Kidney (tissue), 14 donors: Measurements from ENCODE around the gene WDR91. TPM values are rescaled to one million over a fixed set of nuclear protein-coding genes. Genes with fewer than 3 reads are reported as not detected.
"Not testable (repeated sequence)": the region's sequence is repeated elsewhere in the genome, so short reads cannot be mapped to it uniquely, and the experiment has no call there.

Experiments
- DNase-seq, 5 donors: peaks; one replicate each; pipeline ENCODE4 v3.0.0-alpha.2; 2013 to 2020
- FAIRE-seq: peaks from 2 replicates; lab custom pipeline; 2012; peaks lifted over from hg19 to GRCh38; lab: Jason Lieb, UNC
- H3K27ac ChIP-seq, 2 donors: one replicate each; pipeline ENCODE4 v1.7.0; 2013; ENCODE audit warnings: low read depth in 2 of 2, low read length in 2 of 2, inconsistent platforms in 1 of 2
- H3K27me3 ChIP-seq: one replicate; pipeline ENCODE4 v1.7.1; 2013; ENCODE audit warnings: low read length, inconsistent platforms; ENCODE audit not compliant: control insufficient read depth, insufficient read depth
- H3K36me3 ChIP-seq, 3 donors: one replicate each; pipeline versions ENCODE4 v1.7.0 to v1.7.1; 2013; ENCODE audit warnings: low read length in 3 of 3, control low read depth in 1 of 3, inconsistent platforms in 1 of 3; ENCODE audit not compliant: insufficient read depth in 3 of 3, control insufficient read depth in 2 of 3
- H3K4me1 ChIP-seq, 3 donors: one replicate each; pipeline versions ENCODE4 v1.7.0 to v1.7.1; 2013; ENCODE audit warnings: low read length in 3 of 3, inconsistent platforms in 1 of 3, low read depth in 1 of 3; ENCODE audit not compliant: control insufficient read depth in 2 of 3, insufficient read depth in 2 of 3
- H3K4me3 ChIP-seq, 3 donors: one replicate each; pipeline versions ENCODE4 v1.7.0 to v1.8.1; 2013; ENCODE audit warnings: low read length in 3 of 3, control low read depth in 1 of 3, inconsistent platforms in 1 of 3
- H3K9ac ChIP-seq, 3 donors: one replicate each; pipeline versions ENCODE4 v1.7.0 to v1.7.1; 2013; ENCODE audit warnings: low read length in 3 of 3, control low read depth in 1 of 3, inconsistent platforms in 1 of 3
- H3K9me3 ChIP-seq, 3 donors: one replicate each; pipeline versions ENCODE4 v1.7.0 to v1.7.1; 2013; ENCODE audit warnings: low read length in 3 of 3, control low read depth in 1 of 3, inconsistent platforms in 1 of 3; ENCODE audit not compliant: control insufficient read depth in 2 of 3, insufficient read depth in 1 of 3
- intact Hi-C: fragments of 100-400 bp; cut with DNase I; formaldehyde crosslinking; loops from one replicate; pipeline ENCODE4 v1.11.1; 2022
- polyA plus RNA-seq: library from polyadenylated mRNA; stranded (reverse); fragments of 350-450 nt; fragmentation: Illumina TruSeq; extraction: RNeasy Lipid Tissue Mini Kit (QIAGEN cat#74804); gene quantifications from one replicate; pipeline ENCODE4 v1.2.3, GENCODE V29; 2014; ENCODE audit warnings: low read depth, low replicate concordance; ENCODE audit not compliant: insufficient read depth
- total RNA-seq: library from RNA; stranded (reverse); fragmentation: NEBNext Ultra II Directional; extraction: Animal tissue kit (Norgen Biotek cat#: 25700); gene quantifications from one replicate; pipeline ENCODE4 v1.2.1, GENCODE V29; 2021
- TF ChIP-seq, protein P1 (sequence below): IDR thresholded peaks from 3 replicates; pipeline ENCODE4 v1.5.1; 2012; ENCODE audit warnings: mild to moderate bottlenecking, moderate library complexity, borderline replicate concordance; ENCODE audit not compliant: insufficient read depth; ENCODE audit errors: extremely low read depth
- donor health status: control.
- donor health status: control.
- donor health status: control.
- donor health status: control.
- donor health status: control.
- donor health status: DM: yes; HTN: yes; CAD: no.
- donor health status: Normal renal cell carcinoma (clear cell type).

Gene WDR91
- total and polyA plus RNA-seq, 2 donors from 2014 or later, result 27.8 to 73.9 TPM

DNA sequence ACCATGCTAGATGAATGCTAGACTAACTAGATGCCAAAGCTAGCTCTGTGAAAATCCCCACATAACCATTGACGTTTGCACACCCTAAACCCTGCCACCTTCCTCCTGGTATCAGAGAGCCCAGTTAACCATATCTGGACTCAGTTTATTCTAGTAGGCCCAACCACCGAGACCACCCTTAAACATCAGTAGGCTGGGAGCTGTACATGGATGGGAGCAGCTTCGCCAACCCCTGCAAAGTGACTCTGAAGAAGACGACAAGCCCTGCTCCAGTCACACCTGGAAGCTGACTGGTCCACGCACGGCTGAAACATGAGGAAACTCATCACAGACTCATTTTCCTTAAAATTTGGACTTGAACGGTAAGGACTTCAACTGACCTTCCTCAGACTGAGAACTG, 36.4 kb downstream of the WDR91 start:
- no peak for DNase-seq
- intact Hi-C loops, result no loop called here
- TF ChIP-seq, protein P1, sequence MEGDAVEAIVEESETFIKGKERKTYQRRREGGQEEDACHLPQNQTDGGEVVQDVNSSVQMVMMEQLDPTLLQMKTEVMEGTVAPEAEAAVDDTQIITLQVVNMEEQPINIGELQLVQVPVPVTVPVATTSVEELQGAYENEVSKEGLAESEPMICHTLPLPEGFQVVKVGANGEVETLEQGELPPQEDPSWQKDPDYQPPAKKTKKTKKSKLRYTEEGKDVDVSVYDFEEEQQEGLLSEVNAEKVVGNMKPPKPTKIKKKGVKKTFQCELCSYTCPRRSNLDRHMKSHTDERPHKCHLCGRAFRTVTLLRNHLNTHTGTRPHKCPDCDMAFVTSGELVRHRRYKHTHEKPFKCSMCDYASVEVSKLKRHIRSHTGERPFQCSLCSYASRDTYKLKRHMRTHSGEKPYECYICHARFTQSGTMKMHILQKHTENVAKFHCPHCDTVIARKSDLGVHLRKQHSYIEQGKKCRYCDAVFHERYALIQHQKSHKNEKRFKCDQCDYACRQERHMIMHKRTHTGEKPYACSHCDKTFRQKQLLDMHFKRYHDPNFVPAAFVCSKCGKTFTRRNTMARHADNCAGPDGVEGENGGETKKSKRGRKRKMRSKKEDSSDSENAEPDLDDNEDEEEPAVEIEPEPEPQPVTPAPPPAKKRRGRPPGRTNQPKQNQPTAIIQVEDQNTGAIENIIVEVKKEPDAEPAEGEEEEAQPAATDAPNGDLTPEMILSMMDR, result no peak
- Histone ChIP-seq H3K27ac (no peak overlapping the region), H3K27me3 (no peaks in the 10 kb centered on the region), H3K4me3 (no peak overlapping the region), H3K36me3 (no peaks in the 10 kb centered on the region), H3K9ac (no peak overlapping the region), H3K4me1 (peaks cover 0 to 11% (median 4%) of the 10 kb centered on the region in 3 donors), H3K9me3 (no peaks in the 10 kb centered on the region)
- FAIRE-seq, result no peak

DNA sequence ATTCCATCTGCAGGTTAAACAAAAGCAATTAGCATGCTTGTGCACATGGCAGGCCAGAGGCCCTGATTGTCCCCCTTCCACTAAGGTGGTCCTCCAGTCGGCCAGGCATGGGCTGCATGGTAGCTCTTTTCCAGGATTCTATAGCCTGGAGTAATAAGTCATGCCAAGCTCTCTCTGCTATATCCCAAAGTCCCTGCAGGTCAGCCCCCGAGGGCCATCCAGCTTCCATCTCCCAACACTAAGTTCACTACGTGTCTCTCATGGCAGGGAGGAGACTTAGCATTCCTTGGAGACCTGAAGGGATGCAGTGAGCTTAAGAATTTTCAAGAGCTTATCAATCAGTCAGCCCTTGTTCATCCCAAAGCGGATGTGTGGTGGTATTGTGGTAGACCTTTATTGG, 37.4 kb downstream of the WDR91 start:
- H3K27ac ChIP-seq, intact Hi-C loops, H3K27me3 ChIP-seq, H3K36me3 ChIP-seq, FAIRE-seq, H3K9ac ChIP-seq, H3K4me3 ChIP-seq, H3K9me3 ChIP-seq: not testable (repeated sequence)
- H3K4me1 ChIP-seq, result peaks cover 0 to 18% (median 14%) of the 10 kb centered on the region in 3 donors
- DNase-seq, result peak in 1 of 5 donors; percentile 8

DNA sequence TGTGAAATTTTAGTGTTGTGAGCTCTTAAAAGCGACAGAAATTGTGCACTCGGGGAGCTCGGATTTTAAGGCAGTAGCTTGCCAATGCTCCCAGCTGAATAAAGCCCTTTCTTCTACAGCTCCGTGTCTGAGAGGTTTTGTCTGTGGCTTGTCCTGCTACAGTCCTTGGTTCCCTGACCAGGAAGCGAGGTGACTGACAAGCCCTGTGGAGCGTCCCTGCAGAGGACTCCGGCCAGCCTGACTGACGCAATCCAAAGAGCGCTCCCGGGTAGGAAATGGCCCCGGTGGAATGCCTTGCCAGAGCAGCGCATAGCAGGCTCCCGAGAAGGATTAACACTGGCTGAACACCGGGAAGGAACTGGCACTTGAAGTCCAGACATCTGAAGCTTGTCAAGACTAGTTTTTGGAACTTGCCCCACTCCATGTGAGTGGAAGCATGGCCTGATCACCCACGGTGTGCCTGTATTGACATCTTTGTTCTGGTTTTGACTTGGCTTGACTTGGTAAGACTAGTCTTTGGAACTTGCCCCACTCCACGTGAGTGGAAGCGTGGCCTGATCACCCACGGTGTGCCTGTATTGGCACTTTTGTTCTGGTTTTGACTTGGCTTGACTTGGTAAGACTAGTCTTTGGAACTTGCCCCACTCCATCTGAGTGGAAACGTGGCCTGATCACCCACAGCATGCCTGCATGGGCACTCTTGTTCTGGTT, 39.6 kb downstream of the WDR91 start:
- Histone ChIP-seq H3K4me3 (peak overlapping the region; percentile 12 to 58 (median 42)), H3K9ac (peak overlapping the region in 2 of 3 donors; percentile 10 to 78), H3K27ac (peak overlapping the region; percentile 94 to 96), H3K4me1 (peaks cover 0 to 37% (median 32%) of the 10 kb centered on the region in 3 donors), H3K36me3 (peaks cover 5 to 19% (median 12%) of the 10 kb centered on the region in 3 donors)
- DNase-seq, result peak in 4 of 5 donors; percentile 24 to 59 (median 50)
- H3K27me3 ChIP-seq, intact Hi-C loops, FAIRE-seq, H3K9me3 ChIP-seq: not testable (repeated sequence)

DNA sequence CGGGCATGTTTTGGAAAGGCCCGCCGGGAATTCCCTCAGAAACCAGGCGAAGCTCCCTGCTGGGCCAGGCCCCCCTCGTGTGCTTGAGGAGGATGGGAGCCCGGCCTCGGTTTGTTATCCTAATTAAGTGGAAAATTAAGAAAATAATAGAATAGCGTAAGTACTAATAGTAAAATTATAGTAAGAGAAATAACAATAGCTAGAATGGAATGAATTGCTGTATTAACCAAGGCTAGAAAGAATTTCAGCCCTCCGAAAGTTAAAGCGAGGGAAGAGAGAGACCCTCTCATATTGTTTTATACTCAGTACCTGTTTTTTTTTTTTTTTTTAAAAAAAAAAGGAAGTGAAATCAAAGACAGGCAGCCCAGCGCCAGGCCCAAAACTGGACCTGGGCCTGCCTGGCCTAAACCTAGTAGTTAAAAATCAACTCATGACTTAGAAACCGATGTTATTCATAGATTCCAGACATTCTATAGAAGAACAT, 40.3 kb downstream of the WDR91 start:
- H3K9me3 ChIP-seq, FAIRE-seq, intact Hi-C loops, H3K27me3 ChIP-seq: not testable (repeated sequence)
- H3K9ac ChIP-seq, result peak overlapping the region in 2 of 3 donors; percentile 22 to 84
- peaks cover 5 to 23% (median 17%) of the 10 kb centered on the region in 3 donors for H3K36me3 ChIP-seq
- H3K27ac ChIP-seq, result peak overlapping the region; percentile 96 to 98
- peak overlapping the region; percentile 29 to 85 (median 39) for H3K4me3 ChIP-seq
- DNase-seq, result peak in 1 of 5 donors; percentile 25
- H3K4me1 ChIP-seq, result peaks cover 0 to 38% (median 34%) of the 10 kb centered on the region in 3 donors
